Activated CD8-positive, alpha-beta memory T cell treated with anti-CD3 and anti-CD28 coated beads for 1 hour (primary cell): ENCODE results near the gene SMIM5.

Experiments used
- DNase-seq, 2 donors: peaks; one replicate each; pipeline ENCODE4 v3.0.0-alpha.2; 2020; ENCODE audit warnings: low read depth in 1 of 2; ENCODE audit errors: extremely low read depth in 1 of 2

Gene SMIM5

GRCh38 chr17:75639327-75639726 lies 6.1 kb downstream of the SMIM5 start:
- DNase-seq: no peak

GRCh38 chr17:75639771-75640555 lies 6.7 kb downstream of the SMIM5 start:
- no peak for DNase-seq

- DNase-seq: no peak
Observed at GRCh38 chr17:75640556-75641119, 7.4 kb downstream of the SMIM5 start.

- no peak for DNase-seq
Observed at GRCh38 chr17:75641343-75641742, 8.1 kb downstream of the SMIM5 start.

GRCh38 chr17:75642182-75642783 lies 9.0 kb downstream of the SMIM5 start:
- no peak for DNase-seq

GRCh38 chr17:75642784-75643642 lies 9.8 kb downstream of the SMIM5 start:
- DNase-seq: no peak

GRCh38 chr17:75643643-75644017 lies 10.4 kb downstream of the SMIM5 start:
- DNase-seq: no peak

GRCh38 chr17:75645501-75645888 lies 12.3 kb downstream of the SMIM5 start:
- DNase-seq: no peak

GRCh38 chr17:75645889-75646637 lies 12.8 kb downstream of the SMIM5 start:
- no peak for DNase-seq

- no peak for DNase-seq
Observed at GRCh38 chr17:75646638-75646992, 13.4 kb downstream of the SMIM5 start.

GRCh38 chr17:75647061-75647460 lies 13.8 kb downstream of the SMIM5 start:
- no peak for DNase-seq

- no peak for DNase-seq
Observed at GRCh38 chr17:75647921-75648320, 14.7 kb downstream of the SMIM5 start.

GRCh38 chr17:75649687-75650086 lies 16.5 kb downstream of the SMIM5 start:
- no peak for DNase-seq

- no peak for DNase-seq
Observed at GRCh38 chr17:75650874-75651273, 17.6 kb downstream of the SMIM5 start.

- DNase-seq: no peak
Observed at GRCh38 chr17:75652341-75652740, 19.1 kb downstream of the SMIM5 start.

- DNase-seq: no peak
Observed at GRCh38 chr17:75652934-75653549, 19.8 kb downstream of the SMIM5 start.

GRCh38 chr17:75654176-75654575 lies 20.9 kb downstream of the SMIM5 start:
- DNase-seq: no peak

- DNase-seq: no peak
Observed at GRCh38 chr17:75658237-75658636, 25.0 kb downstream of the SMIM5 start.

GRCh38 chr17:75661531-75661930 lies 28.3 kb downstream of the SMIM5 start:
- DNase-seq: no peak

- no peak for DNase-seq
Observed at GRCh38 chr17:75662511-75662910, 29.3 kb downstream of the SMIM5 start.
